ENCODE results near the gene ATG4B.

DNA sequence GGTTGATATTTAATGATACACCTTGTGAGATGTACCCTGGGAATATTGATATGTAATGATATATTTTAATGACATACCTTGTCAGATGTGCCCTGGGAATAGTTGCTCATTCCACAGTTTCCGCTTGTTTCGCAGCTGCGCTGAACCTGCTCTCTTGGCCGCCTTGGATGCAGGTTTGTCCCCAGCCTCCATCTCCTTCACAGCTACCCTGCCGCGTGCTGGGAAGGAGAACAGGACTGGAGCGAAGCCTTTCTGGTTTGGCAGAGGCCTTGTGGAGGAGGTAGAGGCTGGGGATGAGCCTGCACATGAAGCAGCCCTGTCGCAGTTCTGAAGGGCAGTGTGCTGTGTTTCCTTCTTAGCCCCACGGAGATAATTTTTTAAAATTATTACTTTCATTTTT, 14.6 kb downstream of the ATG4B start:
- TF ChIP-seq BACH2 (CRISPR knock-in tag; IDR thresholded peaks at IDR 0.05; ENCODE audit: borderline replicate concordance) (no peak), TOX (CRISPR knock-in tag; IDR thresholded peaks at IDR 0.05; ENCODE audit: borderline replicate concordance) (no peak), ZFP30 (CRISPR knock-in tag; IDR thresholded peaks at IDR 0.05) (no peak), ZNF8 (CRISPR knock-in tag; IDR thresholded peaks at IDR 0.05) (no peak), PATZ1 (CRISPR knock-in tag; IDR thresholded peaks at IDR 0.05; ENCODE audit: borderline replicate concordance) (no peak), CSDC2 (CRISPR knock-in tag; IDR thresholded peaks at IDR 0.05) (no peak), ISL1 (CRISPR knock-in tag; IDR thresholded peaks at IDR 0.05) (no peak), ARNTL (CRISPR knock-in tag; IDR thresholded peaks at IDR 0.05; ENCODE audit: borderline replicate concordance, low read depth) (no peak), ZNF565 (CRISPR knock-in tag; conservative IDR thresholded peaks at IDR 0.05; ENCODE audit: low read depth) (no peak), OSR1 (CRISPR knock-in tag; IDR thresholded peaks at IDR 0.05) (no peak)

Measured in SK-N-SH treated with all-trans-retinoic acid at 6 μM for 48 hours (cell line).